HG03095 (cell line): Measurements from ENCODE around the gene NUAK2.

ENCODE experiments used
- ATAC-seq: cut with Tn5 transposase; IDR thresholded peaks from one replicate; pipeline ENCODE4 v1.9.1; 2021; ENCODE audit warnings: moderate library complexity; ENCODE audit not compliant: unreplicated experiment

The NUAK2 gene

DNA sequence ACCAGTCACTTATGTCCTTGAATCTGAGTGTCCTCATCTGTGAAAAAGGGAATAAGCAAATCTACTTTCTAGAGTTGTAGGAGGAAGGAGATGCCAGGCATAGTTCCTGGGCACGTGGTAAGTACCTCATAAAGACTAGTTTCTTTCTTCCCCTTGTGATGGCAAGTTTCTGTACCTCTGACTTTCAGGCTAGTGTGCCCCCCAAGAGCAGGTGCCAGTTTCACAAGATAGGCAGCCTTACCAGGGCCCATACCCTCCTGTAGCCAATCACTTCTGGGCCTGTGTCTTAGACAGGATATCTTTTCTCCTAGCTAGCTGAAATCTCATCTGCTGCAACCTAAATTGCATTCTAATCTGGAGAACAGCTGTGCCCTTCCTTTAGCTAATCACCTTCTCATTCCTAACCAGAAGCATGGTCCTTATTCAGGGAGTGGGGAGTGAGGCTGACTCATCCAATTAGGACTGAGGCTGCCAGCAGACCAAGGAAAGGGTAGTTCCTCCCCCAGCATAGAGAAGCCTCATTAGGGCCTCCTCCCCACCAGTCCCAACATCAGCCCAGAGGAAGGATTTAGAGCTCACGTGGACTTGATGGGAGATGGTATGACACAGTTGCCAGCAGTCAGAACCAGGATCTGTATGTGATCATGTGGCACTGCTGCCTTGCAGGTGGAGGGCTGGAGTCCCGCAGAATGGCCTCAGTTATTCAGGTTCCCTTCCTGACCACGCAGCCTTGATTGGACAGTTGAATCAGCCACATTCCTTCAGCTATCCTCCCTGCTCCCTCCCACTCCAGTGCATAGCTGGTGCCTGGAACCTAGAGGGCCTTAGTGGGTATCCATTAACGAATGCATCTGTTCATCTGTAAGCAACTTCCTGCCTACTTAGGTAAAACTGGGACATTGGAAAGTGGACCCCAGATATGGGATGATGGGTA lies 27.3 kb upstream of the NUAK2 start:
- no peak for ATAC-seq

DNA sequence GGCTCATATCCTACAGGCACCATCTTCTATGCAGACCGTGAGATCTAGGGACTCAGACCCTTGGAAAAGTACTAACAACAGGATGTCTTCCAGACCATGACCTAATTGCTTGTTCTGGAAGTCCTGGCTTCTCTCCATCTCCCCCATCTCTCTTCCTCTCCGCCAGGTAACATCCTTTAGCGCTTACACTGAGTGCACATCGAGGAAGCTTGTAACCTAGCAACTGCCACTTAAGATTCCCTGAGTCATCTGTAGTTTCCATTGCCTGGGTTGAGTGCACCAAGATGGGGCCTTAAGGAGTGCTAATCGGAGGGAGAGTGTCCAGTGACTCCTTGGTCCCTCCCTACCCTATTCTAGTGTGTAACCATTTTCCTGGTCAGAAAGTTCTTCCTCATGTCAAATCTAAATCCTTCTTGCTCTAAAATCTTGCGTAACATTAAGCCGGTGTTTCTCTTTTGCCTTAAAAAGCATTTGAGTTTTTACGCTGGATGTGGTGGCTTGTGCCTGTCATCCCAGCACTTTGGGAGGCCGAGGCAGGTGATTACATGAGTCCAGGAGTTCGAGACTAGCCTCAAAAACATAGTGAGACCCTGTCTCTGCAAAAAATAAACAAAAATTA lies 25.5 kb upstream of the NUAK2 start:
- ATAC-seq = no peak

DNA sequence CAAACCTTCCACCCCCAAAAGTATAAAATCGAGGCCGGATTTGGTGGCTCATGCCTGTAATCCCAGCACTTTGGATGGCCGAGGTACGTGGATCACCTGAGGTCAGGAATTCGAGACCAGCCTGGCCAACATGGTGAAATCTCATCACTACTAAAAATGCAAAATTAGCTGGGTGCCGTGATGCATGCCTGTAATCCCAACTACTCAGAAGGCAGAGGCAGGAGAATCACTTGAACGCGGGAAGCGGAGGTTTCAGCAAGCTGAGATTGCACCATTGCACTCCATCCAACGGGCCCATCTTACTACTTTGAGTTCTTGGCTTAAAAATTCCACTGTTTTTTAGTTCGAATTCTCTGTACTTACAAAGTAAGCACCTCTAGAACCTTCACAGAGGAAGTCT lies 24.2 kb upstream of the NUAK2 start:
- no peak for ATAC-seq

DNA sequence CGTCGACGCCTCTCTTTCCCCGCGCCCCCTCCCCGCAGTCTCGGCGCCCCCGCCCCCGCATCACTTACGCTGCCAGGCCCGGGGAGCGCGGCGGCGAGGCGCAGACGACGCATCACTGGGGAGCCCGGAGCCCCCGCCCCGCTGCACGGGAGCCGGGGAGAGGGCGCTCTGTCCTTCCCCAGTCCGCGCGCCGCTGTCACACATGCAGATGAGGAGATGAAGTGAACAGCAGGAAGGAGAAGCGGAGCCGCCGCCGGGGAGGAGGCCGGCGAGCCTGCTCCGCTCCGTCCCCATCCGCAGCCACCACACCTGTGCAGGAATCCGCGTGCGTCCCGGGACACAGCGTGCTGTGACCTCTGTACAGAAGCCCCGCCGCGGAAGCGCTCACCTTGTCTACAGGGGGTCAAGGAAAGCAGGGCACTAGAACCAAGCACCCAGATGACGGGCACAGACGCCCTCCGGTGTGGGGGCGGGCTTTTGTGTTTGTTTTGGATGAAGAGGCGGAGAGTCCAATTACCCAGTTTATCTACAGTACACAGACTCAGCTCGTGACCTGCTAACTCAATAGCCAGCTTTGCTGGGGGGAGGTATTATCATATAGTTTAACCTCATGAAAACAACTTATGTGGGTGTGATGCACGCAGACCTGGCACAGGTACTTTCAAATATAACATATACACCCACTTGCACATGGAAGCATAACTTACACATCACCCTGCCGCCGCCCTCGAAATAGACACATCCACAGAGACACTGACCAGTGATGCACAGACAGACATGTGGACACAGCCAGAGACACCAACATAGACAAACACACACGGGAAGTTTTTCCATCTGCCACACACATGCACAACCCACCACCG lies 22.8 kb upstream of the NUAK2 start:
- ATAC-seq = no peak

DNA sequence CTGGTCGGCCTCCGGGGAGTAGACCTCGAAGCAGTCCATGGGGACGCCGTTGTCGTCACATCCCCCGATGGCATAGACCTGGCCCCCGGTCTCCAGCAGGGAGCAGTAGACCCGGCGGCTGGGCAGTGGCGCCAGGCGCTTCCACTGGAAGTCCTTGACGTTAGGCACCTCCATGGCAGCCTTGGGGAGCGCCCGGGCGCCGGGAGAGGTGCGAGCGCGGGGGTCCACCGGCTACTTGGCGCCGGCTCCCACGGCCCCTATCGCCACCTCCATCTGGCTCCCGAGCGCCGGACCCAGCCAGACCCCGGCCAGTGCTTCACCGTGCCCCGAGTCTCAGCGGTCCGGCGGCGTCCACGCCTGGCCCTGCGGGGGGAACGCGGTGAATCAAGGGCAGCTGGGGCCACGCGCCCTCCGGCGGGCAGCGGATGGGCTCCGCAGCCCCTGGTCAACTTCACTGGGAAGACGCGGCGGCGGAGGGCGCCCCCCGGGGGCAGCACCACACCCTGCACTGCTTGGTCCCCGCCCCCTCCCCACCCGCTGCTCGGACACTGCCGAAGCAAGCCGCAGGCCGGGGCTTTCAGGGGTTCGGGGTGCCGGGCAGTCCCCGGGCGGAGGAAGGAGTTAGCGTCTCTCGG lies 22.0 kb upstream of the NUAK2 start:
- ATAC-seq = no peak

DNA sequence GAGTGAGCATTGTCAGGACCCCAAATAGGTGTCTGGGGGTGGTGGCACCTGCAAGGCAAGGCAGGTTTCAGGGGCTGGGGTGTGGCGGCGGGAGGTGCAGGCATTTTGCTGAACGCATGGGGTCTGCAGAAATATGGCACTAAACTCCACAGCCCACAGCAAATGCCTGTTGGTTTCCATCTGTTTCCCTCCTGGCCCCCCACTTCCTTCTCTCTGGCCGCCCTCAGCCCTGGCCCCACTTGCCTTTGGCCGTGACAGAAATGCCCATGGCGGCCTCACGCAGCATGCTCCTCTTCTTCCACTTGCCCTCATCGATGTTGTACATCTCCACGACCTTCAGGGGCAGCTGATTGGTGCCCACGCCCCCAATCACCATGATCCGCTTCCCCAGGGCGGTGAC lies 21.4 kb upstream of the NUAK2 start:
- ATAC-seq = no peak

DNA sequence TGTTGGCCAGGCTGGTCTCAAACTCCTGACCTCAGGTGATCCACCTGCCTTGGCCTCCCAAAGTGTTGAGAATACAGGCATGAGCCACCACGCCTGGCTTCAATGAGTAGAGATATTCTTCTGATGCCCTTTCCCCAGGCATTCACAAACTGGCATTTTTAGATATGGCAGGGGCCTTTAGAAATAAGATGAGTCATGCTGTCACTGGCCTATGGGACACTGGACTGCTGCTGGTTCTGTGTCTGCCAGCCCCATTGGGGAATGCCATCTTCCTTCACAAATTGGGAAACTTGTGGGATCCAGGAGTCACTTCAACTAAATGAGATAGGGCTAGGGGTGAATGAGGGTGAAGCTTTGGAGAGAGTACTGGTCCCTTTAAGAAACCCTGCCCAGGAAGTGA lies 19.1 kb upstream of the NUAK2 start:
- ATAC-seq = no peak

DNA sequence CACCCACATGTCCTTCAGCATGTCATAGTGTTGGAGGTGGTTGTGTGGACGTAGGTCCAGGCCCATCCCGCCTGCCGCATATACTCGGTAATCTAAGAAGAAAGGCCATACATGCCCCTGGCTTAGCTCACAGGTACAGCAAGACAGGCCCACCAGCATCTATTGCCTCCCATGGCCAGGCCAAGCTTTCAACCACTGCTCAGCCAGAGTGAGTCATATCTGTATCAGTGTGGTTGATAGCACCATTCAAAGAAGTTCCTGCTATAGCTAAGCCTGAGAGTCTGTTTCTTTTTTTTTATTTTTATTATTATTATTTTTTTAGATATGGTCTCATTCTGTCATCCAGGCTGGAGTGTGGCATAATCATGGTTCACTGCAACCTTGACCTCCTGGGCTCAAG lies 18.2 kb upstream of the NUAK2 start:
- peak; percentile 90 for ATAC-seq

DNA sequence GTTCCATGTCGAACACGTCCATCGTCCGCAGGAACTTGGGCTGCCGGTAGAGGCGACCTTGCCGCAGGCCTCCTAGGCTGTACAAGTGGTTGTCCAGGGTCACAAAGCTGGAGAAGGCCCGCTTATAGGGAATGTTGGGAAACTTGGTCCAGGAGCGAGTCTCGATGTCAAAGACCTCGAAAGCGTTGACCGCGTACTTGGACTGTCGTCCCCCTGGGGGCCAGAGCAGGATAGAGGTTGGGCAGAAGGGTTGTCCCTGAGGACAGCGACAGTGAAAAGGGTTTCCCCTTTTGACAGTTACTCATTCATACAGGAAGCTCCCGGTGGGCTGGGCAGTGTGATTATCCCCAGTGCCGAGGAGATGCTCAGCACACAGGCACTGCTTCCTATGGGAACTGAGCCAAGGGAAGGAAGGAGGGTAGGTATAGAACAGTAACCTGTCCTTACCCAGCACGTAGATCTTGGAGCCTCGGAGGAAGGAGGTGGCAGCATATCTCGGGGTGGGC lies 17.7 kb upstream of the NUAK2 start:
- no peak for ATAC-seq

DNA sequence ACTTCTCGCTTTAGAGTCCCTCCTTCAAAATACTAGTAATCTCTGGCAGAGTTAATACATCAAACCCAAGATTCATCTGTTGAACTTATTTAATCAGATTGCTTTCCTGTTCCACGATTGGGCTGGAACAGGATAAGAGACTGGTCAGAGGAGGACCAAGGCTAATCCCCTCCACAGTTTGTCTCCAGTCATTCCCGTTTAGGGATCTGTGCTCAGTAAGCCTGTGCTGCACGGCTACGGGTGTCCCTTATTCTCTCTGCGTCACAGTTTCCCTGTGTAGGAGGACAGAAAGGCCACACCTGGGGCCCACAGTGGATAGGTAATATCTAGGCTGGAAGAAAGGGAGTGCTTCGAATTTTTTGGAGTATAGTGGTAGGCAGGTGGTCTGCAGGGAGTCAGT lies 16.5 kb upstream of the NUAK2 start:
- no peak for ATAC-seq

DNA sequence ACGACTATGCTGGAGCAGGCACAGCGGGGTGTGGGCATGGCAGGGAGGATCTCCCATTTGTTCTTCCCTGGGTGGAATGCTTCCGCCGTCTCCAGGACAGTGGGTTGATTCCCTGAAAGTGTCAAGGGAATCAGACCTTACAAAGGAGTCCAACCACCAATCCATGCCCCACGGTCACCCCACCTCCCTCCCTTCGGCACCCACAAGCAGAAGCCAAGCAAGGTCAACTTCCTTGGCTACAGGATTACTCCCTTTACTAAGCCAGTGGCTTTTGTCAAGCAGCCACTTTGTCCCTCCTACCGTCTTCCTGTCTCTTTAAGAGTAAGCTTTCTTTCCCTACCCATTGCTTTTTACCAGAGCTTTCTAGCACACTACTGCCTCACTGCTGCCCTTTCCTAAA lies 15.9 kb upstream of the NUAK2 start:
- no peak for ATAC-seq

DNA sequence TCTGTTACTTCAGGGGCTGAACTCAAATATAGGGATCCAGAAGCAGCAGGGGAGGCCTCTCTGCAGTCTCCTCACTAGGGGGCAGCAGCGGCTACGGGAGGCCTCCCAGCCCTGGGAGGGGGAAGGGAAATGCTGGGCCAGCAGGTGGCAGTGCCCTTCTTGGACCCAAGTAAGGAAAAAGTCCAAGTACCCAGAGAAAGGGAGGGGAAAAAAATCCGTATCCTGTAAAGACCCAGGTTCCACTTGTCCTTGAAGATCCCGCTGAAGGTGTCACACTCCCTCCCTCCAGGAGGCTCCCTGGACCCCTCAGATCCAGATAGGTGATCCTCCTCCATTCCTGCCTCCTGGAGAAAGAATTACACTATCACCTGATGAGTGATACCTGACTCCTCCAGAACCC lies 14.1 kb upstream of the NUAK2 start:
- ATAC-seq = no peak

DNA sequence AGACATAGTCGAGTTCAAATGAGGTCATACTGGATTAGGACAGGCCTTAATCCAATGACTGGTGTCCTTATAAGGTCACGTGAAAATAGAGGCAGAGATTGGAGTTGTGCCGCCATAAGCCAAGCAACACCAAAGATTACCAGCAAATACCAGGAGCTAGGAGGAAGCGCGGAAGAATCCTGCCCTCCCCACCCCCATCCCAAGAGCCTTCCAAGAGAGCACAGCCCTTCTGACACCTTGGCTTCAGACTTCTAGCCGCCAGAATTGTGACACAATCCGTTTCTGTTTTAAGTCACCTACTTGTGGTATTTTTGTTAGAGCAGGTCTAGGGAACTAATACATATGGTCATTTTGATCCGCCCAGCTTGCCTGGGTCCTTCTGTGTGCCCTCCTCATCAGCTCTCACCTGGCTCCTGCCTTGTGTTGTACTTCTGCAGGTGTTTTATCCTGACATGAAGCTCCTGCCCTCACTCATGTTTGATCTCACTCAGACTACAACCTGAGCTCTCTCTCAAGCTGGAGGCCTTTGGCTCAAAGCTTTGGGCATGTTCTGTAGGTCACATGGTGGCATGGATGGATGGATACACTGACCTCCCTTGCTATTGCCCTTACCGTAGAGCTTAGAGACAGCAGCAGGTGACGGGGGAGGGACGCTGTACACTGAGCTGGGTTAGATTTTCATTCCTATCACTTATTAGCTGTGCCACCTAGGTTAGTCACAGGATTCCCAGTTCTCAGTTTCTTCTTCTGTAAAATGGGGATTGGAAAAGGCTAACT lies 10.7 kb upstream of the NUAK2 start:
- no peak for ATAC-seq

DNA sequence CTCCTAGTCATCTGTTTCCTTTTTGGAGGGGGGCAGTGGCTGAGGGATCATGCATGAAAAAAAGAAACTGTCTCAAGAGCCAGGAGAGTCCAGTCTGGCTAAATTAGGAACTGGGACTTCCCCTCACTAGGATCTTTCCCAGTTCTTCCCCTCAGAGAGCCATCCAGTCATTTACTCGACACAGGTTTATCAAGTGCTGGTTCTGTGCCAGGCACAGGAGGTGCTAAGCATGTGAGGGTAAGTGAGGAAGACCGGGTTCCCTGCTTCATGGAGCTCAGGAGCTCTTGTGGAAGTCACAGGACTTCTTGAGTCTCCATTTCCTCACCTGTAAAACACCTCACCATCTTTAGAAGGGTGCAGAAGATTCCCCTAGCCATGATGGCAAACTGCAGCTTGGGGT lies 8.6 kb upstream of the NUAK2 start:
- ATAC-seq = no peak

DNA sequence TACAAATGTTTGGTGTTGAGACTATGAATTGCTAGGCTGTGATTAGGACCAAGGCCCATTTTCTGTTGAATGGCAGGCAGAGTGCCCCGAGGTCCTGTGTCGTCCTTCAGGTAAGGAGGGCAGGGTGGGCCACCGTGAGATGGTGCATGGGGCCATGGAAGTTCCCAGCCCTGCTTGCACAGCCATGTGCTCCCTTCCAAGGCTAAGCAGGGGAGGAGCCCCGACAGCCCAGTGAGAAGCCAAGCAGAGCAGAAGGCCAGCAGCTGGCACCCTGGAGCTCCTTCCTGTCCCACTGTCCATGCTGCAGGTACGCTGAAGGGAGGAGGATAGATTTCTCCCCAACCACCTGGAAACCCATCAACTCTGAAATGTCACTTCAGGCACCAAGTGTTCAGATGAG lies 8.2 kb upstream of the NUAK2 start:
- ATAC-seq = no peak

DNA sequence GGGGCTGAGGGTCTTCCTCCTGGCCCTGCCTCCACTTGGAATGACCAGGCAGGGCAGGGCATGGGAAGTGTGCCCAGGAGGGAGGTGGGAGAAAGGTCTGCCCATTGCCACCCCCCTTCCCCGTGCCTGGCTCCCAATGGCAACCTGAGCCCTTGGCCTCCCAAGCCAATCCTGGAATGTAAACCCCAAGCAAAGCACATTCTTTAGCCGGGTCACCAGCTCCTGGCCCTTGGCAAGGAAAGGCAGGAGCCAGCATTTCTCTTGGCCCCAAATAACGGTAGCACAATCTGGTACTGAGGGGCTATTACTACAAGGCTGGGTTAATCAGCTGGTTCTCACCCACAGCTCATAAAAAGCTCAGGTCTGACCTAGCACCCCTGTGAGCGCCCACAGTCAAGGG lies 6.9 kb upstream of the NUAK2 start:
- no peak for ATAC-seq

DNA sequence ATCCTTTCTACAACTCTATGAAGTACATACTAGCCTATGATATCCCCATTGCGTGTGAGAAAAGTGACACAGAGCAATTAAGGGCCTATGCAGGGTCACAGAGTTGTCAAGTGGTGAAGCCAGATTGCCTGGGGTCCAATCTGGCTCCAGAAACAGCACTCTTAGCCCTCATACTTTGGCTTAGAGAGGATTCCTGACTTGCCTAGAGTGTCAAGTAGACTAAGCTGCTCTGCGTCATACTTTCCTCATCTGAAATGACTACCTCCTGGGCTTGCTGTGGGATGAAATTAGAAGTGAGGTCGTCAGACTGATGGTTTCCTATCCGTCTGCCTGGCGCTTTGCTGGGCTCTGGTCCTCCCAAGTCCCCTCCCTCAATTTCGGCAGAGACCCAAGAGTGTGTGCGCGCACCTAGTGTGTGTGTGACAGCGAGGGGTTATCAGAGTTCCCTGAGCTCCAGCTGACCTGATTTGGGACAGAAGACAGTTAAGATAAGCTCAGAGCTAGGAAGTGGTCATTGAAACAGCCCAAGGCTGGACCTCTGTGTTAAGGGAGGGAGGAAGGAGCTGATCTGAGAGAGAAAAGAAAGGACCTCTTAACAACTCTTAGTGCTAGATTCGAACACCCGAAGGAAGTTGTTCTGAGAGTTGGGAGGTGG lies 5.4 kb upstream of the NUAK2 start:
- no peak for ATAC-seq

DNA sequence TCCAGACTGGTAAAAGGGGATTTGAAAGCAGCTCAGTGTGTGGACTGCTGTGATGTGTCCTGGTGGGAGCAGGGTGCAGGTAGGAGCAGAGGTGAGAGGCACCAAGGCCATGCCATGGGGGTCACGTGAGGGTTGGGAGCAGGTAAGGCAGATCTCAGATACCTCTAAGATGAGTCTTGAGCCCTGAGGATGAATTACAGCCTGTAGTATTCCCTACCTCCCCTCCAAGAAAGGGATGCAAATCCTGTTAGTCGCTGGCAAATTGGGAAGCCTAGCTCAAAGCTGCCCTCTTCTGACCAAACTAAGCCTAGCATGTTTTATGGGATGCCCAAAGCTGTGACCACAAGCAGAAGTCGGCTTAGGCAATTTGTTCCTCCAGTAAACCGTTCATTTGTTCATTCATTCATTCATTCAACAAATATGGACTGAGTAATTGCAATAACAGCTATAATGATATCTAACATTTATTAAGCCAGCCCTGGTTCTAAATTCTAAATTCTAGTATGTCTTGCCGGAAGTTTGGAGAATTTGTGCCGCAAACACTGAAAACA lies 3.9 kb upstream of the NUAK2 start:
- no peak for ATAC-seq

DNA sequence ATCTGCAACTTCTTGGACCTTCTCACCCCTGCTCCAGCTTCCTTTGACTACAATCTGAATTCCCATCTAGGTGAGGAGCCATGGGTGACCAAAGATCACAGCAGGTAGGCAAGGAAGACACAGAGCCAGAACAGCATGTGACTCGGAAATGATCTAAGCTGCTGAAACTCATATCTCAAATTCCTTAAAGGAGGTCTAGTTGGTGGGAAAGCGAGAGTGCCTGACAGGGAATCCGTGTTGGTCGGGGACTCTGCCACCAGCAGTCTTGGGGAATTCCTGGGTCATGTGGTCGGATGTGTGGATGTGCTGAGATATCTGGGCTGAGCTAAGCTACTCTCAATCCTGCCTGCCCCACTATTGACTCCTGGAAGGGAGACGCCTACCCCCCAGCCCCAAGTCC lies 3.2 kb upstream of the NUAK2 start:
- no peak for ATAC-seq
